Fibroblast of mammary gland (primary cell): ENCODE results near the gene TSPAN7.
A peak's percentile ranks its signal among the peaks of the same experiment; 100 is the strongest.

Source experiments
- DNase-seq: peaks from one replicate; pipeline ENCODE4 v3.0.0-alpha.2; 2010; ENCODE audit warnings: low read depth
- H3K4me3 ChIP-seq: 2 replicates; pipeline ENCODE4 v1.5.1; 2011; ENCODE audit warnings: low read depth, mild to moderate bottlenecking, low read length, moderate library complexity; ENCODE audit not compliant: control insufficient read depth
- CTCF ChIP-seq: conservative IDR thresholded peaks from 2 replicates; pipeline ENCODE4 v1.5.1; 2011; ENCODE audit warnings: low read depth, low read length, inconsistent platforms; ENCODE audit not compliant: control insufficient read depth, insufficient read depth

TSPAN7 gene

GRCh38 chrX:38657562-38657961, 96.2 kb downstream of the TSPAN7 start:
- H3K4me3 ChIP-seq, result no peak overlapping the region
- DNase-seq, result no peak
- TF ChIP-seq CTCF, result no peak

GRCh38 chrX:38660395-38661102, 99.2 kb downstream of the TSPAN7 start:
- TF ChIP-seq CTCF, result no peak
- no peak for DNase-seq
- H3K4me3 ChIP-seq, result no peak overlapping the region

DNA sequence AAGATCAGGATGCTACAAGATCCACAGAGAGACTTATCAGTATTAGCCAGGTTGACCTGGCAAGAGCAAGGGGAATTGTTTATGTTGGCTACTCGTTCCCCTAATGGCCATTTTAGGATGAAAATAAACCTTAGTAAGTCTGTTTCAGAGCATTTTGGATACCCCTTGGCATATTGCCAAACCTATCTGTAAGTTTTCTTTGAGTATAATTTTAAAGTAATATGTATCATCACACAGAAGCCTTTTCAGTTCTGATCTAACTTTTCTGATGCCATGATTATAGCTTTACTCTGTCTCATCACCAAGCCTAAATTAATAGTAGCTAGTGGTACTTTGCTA, 99.7 kb downstream of the TSPAN7 start:
- no peak for TF ChIP-seq CTCF

DNA sequence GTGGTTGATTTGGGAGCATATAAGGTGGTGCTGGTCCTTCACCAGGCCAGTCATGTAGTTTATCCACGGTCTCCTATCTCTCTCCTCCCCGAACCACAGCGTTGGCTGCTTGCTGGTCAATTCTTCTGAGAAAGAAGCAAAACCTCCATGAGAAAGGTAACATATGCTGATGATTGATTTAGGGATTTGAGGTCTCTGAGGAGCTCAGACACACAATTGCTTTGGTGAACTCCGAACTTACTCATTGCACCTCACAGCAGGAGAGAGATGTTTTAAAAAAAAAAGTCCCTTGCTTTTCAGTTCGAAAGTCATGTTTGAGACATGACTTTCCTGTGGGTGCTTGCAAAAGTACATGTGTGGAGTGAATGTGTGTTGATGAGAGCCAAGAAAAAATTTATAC, 100.2 kb downstream of the TSPAN7 start:
- no peak for TF ChIP-seq CTCF
- H3K4me3 ChIP-seq, result no peak overlapping the region
- DNase-seq, result no peak

More for the DNA sequence above, 99.7 kb downstream of the TSPAN7 start:
- no peak overlapping the region for H3K4me3 ChIP-seq
- DNase-seq, result no peak

GRCh38 chrX:38662640-38663039, 101.3 kb downstream of the TSPAN7 start:
- TF ChIP-seq CTCF, result no peak
- no peak for DNase-seq
- no peak overlapping the region for H3K4me3 ChIP-seq

DNA sequence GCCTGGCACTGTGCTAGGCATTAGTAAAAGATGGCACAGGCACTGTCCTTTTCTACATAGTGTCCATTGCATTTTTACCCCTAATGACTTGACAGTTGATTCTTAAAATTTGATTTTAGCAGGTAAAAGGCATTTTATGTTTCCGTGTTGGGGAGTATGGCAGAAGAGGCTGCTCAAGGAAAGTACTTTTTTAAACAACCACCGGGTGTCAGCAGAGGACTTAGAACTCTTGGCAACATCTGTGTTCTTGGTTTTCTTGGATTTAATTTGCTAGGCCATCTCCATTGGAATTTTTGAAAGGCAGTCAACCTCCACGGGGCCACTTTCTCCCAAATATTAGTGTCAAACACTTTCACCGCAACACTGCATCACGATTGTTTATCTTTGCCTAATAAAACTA, 102.9 kb downstream of the TSPAN7 start:
- TF ChIP-seq CTCF, result peak; percentile 51
- peak; percentile 59 for DNase-seq
- no peak overlapping the region for H3K4me3 ChIP-seq

DNA sequence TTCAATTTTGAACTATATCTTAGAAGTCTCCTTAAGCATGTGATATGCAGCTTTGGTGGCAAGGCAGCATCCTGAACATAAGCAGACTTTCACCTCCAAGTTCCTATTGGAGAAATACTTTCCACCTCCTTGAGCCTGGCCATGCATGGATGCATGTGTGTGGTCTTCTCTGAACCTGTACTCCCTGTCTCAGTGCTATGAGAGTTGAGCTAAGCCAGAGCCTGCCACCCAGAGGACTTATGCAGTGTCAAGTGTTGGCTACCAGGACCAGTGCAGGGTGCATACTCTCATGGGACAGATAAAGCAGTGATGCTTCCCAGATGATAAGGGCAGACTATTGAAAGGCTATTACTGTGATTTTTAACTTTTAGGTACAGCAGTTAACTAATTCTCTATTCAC, 105.6 kb downstream of the TSPAN7 start:
- no peak for TF ChIP-seq CTCF
- no peak for DNase-seq
- no peak overlapping the region for H3K4me3 ChIP-seq
